Fibroblast of the aortic adventitia (primary cell): ENCODE data around the gene REEP6. TPM values are rescaled to one million over a fixed set of nuclear protein-coding genes. Genes with fewer than 3 reads are reported as not detected.

Experiments
- DNase-seq: peaks from one replicate; pipeline ENCODE4 v3.0.0-alpha.2; 2010; ENCODE audit warnings: low read depth
- H3K4me3 ChIP-seq: 2 replicates; pipeline ENCODE4 v1.5.1; 2011; ENCODE audit warnings: low read depth, mild to moderate bottlenecking, control low read depth, low read length, moderate library complexity
- CTCF ChIP-seq: IDR thresholded peaks from 2 replicates; pipeline ENCODE4 v1.5.1; 2011; ENCODE audit warnings: mild to moderate bottlenecking, low read length, control low read depth, inconsistent platforms; ENCODE audit not compliant: insufficient read depth
- total RNA-seq: library from RNA; depleted of rRNA; stranded (reverse); fragments of >200 nt; gene quantifications from 2 replicates; pipeline ENCODE4 v1.2.3, GENCODE V29; 2012; ENCODE audit warnings: low replicate concordance

Gene REEP6
- total RNA-seq, 1 donor, result 2.8 TPM

- no peak overlapping the region for H3K4me3 ChIP-seq
- DNase-seq, result no peak
- TF ChIP-seq CTCF, result no peak
Measured at GRCh38 chr19:1488282-1488601, 2.7 kb upstream of the REEP6 start.

- DNase-seq, result no peak
- TF ChIP-seq CTCF, result no peak
- H3K4me3 ChIP-seq, result peak overlapping the region; percentile 74
Measured at GRCh38 chr19:1489463-1490310, 1.3 kb upstream of the REEP6 start.

DNA sequence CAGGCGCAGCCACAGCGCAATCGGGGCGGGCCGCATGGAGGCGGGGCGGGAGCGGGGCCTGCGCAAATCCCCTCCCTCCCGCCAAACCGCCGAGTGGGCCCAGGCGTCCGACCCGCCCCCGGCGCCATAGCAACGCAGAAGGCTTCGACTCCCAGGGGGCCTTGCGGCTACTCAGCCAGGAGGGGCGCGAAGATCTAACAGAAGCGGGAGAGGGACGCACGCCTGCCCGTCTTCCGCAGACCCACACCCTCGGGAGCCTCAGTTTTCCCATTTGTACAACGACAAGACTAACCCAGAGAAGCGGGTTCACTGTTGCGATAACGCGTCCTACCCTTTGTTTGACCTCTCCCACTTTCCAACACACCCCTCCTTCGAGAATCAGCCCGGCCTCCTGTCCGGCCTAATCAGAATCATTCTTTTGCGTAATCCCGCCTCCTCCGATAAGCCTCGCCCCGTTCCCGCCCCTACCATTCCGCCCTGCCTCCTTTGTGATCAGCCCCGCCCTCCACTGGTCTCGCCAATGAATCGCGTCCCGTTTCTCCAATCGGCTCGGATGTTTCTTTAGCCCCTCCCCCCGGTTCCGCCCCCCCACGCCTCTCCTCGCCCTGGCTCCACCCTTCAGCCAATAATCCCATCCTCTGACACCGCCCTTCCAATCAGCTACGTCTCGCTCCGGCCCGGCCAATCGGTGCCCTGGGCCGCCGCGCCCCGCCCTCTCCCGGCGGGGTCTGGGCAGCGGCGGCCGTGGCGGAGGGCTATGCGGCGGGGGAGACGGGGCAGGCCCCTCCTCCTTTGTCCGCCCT lies 469 bp upstream of the REEP6 start, which contains the start of gene PCSK4:
Gene PCSK4 (minus strand): TSS at position 40 of the 803 bp plus-strand sequence. CDS start 4 bp downstream, at position 36.
- peak within 1 kb of the TSS; percentile 74 for H3K4me3 ChIP-seq
- DNase-seq, result peak; percentile 99
- TF ChIP-seq CTCF, result no peak

GRCh38 chr19:1491849-1492170 lies 829 bp downstream of the REEP6 start:
- TF ChIP-seq CTCF, result no peak
- DNase-seq, result no peak
- H3K4me3 ChIP-seq, result no peak overlapping the region

DNA sequence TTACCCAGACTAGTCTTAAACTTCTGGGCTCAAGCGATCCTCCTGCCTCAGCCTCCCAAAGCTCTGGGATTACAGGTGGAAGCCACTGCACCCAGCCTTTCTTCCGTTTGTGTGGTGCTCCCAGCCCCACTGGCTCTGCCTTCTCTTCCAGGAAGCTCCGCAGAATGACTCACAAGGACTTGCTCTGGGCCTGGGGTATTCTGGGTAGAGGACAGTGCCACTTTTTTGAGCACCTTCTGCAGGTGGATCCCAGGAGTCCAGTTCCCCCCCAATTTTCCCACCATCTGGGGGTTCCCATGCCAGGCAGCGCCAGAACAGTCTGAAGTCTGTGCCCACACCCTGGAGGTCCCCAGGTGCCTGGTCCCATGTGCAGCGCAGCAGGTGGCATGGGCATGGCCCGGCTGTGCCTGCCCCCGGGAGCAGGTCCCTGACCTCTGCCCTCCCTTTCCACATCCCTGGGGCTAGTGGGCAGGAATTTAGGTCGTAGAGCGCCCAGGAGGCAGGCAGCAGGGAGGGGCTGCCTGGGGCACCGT lies 1.6 kb downstream of the REEP6 start:
- DNase-seq, result no peak
- no peak for TF ChIP-seq CTCF
- no peak overlapping the region for H3K4me3 ChIP-seq

- no peak overlapping the region for H3K4me3 ChIP-seq
- no peak for TF ChIP-seq CTCF
- DNase-seq, result no peak
Measured at GRCh38 chr19:1494115-1494815, 3.3 kb downstream of the REEP6 start.
